HCEC 1CT (cell line): Measurements from ENCODE around the gene ACAT1.
"Not testable (repeated sequence)": the region's sequence is repeated elsewhere in the genome, so short reads cannot be mapped to it uniquely, and the experiment has no call there.

Source experiments
- DNase-seq: peaks from one replicate; pipeline ENCODE4 v3.0.0-alpha.2; 2017

Gene ACAT1

DNA sequence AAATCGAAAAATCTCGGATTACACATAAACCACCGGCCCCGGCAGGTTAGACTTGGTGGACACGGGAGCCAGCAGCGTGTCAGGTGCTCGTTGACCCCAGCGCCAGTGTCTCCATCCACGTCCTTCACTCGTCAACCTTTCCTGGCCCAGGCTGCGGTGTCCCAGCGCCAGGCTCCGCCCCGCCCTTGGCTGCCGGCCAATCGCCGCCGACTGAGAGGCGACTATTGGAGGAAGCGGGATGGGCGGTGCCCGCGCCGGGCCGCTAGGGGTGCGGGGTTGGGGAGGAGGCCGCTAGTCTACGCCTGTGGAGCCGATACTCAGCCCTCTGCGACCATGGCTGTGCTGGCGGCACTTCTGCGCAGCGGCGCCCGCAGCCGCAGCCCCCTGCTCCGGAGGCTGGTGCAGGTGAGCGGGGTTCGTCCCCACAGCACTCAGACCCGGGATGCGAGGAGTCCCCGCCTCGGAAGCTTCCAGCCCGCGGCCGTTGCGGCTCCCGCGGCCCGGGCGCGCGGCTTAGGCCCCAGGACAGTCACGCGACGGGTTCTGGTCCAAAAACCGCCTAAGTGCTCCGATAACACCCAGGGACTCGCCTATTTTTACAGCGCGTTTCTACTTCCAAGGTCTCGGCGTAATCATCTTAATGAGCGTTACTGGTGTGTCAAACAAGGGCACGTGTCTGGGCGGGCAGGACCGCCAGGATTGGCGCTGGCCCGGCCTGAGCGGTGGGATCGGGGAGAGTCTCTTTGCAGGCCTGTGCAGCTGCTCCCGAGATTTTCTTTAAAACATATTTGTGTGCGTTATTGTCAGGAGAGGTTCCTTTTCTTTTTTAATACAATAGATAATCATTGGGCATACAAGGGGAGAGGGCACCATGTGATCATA, at the start of gene ACAT1:
Gene ACAT1 (plus strand): TSS at position 294 of the 882 bp plus-strand sequence. CDS start 40 bp downstream, at position 334.
- peak; percentile 83 for DNase-seq

DNA sequence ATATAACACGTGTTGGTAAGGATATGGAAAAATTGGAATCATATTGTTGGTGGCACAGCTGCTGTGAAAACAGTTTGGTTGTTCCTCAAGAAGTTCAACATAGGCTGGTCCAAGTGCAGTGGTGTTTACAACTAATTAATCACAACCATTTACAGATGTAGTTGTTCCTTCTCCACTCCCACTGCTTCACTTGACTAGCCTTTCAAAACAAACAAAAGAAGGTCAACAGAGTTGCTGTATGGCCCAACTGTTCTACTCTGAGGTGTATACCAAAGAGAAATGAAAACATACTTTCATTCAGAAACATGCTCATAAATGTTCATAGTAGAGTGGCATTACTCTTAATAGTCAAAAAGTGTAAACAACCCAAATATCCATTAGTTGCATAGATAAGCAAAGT, 36.6 kb upstream of the ACAT1 start:
- DNase-seq, result no peak

DNA sequence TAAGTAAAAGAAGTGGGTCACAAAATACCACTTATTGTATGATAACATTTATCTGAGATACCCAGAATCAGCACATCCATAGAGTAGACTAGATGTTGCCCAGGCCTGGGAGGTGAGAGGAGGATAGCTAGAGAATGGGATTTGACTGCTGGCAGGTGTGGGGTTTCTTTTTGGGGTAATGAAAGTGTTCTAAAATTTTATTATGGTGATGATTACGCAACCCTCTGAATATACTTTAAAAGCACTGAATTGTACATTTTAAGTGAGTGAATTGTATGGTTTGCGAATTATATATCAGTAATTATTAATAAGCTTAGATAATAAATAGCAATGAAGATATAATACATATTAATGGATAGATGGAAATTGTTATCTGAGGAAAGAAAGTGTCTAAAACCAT, 35.7 kb upstream of the ACAT1 start:
- DNase-seq, result no peak

DNA sequence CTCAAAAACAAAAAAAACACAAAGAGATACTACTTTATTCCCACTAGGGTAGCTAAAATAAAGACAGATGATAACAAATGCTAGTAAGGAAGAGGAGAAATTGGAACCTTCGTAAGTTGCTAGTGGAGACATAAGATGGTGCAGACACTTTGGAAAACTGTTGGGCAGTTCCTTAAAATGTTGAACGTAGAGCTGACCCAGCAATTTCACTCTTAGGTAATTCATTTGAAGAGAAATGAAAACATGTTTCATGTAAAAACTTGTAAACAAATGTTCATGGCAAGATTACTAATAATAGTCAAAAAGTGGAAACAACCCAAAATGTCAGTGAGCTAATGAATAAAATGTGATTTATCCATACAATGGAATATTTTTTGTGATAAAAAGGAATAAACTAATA, 29.2 kb upstream of the ACAT1 start:
- no peak for DNase-seq

DNA sequence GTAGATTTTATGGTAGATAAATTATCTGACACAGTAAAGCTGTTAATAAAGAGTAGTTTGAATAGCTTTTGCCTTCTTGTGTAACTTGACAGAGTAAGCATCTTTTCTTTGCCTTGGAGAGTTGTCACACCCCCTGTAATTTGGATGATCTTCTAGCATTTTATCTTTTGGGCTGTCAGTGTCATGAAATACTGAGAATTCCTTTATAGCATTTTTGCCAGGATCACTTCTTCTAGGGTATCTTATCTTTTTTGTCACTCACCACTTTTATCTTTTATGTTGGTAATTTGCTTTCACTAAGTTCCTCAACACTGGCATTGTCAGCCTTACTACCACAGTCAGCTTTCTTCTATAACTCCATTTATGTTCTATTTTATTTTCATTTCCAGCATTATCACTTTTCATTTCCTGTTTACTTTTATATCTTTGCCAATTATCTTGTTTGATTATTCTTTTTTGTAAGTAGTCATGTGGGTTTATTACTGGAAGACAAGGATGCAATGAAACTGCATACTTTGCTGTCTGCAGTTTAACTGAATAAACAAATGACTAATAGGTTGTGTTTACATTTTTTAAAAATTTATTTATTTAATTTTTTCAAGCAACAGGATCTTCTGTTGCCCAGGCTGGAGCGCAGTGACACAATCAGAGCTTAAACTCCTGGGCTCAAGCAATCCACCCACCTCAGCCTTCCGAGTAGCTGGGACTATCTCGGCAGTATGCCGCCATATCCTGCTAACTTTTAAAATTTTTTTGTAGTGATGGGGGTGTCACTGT, 28.1 kb upstream of the ACAT1 start:
- DNase-seq, result peak; percentile 72

DNA sequence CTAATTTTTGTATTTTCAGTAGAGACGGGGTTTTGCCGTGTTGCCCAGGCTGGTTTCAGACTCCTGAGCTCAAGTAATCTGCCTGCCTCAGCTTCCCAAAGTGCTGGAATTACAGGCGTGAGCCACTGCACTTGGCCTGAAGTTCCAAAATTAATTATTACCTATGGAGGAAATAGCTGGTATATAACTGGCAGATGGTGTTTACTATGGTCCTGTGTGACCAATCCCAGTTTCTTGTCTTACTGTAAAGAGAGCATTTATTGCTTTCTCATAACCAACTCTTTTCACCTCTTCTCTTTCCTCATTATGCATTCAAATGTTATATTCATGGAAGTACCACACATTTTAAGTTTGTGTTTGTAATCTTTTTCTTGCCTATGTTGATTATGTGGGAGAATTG, 24.2 kb upstream of the ACAT1 start:
- DNase-seq, result no peak

DNA sequence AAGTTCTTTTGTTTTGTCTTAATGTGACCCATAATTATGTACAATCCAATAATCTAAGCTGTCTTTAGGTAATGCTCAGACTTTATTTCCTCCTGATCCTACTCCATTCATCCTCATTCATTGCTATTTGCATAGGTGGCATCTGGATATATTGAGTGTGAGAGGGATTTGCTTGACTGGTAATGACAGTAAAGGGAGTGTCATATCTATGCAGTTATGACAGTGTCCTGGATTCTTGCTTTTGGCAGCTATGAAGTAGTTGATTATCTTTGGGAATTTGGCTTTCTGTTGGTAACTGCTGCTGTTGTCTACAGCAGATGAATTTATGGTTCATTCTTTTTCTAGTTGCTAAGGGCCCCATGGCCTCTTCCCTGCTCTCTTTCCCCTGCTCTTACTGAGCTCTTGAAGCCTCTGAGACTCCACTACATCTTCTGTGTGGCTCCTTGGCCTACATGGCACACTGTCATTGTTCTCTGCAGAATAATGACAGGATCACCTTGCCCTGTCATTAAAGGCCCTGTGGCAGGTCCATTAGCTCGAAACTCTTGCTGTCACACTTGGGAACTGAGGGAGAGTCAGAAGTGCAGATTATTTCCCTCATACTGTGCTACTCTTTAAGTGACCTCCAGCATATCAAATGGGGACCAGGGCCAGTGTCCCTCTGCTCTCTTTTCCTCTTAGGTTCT, 20.1 kb upstream of the ACAT1 start:
- DNase-seq, result no peak

DNA sequence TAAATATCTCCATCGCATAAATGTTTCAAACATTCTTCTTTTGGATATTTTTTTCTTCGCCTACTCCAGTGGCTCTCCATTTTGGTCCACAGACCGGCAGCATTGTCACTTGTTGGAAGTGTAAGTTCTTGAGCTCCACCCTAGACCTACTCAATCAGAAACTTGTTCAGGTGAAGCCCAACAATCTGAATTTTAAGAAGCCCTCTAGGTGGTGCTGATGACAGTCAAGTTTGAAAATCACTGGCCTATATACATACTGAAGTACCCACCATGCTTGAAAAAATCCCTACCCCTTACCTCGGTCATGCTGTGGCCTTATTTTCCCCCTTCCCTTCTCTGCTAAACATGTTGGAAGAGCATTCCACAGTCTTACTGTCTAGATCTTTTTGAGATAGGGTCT, 10.2 kb upstream of the ACAT1 start:
- no peak for DNase-seq

DNA sequence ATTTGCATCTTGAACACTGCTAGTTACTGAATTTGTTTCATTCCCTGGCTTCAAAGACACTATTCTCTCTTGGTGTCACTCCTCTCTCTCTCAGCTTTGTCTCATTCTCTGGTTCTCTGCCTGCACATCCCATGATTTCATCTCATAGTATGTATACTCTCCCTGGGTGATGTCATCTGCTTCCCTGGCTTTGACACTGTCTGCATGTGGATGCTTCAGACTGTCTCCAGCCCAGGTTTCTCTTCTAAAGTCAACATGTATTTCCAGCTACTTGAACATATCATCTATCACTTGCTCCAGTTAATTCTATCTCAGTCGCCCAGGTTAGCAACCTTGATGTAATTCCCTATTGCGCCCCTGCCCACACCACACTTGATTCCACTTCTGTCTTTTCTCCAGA, 9.3 kb upstream of the ACAT1 start:
- no peak for DNase-seq

DNA sequence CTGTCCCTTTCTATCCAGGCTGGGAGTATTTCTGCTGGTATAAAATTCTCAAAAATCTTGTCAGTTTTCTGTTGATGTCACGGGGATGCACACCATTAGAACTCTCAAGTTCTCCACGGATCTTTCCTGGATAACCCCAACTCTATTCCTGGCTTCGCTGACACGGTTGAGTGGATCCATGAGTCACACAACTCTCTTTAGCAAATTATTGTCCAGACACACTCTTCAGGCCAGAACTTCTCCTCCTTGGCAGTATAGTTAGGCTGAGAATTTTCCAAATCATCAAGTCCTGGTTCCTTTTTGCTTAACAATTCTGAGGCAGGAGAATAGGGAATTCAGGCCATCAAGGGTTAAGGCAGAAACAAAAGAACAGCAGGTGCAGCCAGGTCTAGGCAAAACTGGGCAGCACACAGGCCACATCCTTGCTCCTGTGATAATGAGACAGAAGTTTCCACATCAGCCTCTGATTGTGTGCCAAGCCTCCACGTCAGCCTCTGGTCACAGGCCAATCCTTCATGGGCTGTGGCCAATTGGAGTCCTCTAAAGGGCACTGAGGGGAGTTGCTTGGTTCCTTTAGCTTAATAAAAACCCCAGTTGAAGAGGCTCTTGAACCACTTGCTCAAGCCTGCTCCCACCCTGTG, 5.7 kb upstream of the ACAT1 start:
- peak; percentile 84 for DNase-seq

DNA sequence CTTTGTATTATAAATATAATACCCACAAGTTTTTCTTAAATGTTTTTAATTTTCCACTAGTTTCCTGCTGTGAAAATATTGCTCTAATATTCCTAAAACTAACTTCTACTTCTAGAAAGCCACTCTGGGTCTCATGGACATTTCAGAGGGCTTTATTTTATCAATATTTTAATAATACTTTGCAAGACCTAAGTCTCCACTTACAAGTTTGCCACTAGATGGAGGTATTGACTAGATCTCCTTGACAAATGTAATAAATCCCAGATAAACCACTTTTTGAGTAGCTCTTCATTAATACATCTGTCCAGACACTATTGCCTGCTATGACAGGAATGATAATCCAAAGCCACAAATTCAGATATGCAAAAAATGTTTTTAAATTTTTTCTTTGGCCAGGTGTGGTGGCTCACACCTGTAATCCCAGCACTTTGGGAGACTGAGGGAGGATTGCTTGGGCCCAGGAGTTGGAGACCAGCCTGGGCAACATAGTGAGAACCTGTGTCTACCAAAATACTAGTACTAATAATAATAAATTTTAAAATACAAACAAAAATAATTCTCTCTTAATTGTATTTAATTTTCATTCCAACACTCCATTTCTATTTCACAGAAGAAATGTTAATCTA, 3.5 kb upstream of the ACAT1 start:
- DNase-seq, result peak; percentile 60

DNA sequence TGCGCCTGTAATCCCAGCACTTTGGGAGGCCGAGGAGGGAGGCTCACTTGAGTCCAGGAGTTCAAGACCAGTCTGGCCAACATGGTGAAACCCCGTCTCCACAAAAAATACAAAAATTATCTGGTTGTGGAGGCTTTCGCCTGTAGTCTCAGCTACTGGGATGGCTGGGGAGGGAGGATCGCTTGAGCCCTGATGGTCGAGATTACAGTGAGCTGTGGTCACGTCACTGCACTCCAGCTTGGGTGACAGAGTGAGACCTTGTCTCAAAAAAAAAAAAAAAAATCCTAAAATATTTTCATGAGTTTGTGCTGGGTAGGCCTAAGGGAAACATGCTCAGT, 462 bp upstream of the ACAT1 start:
- not testable (repeated sequence) for DNase-seq

DNA sequence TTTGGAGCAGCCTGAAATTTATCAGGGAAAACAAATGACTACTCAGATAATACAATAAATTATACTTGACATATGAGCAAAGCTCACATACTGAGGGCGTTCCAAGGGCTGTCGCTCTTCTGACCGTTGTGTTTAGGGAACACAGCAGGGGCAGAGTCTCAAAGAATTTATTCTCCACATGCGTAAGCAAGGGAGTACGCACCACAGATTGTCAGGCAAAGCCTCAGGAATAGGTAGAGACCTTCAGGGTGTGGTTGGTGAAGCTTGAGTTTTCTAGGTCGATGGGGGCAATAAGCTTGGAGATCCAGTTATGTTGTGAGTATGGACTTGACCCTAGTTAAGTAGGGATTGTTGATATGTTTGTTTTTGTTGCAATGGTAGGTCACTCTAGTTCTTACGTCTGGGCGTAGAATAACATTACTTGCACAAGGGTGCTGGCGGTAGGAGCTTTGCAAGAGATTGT, 830 bp downstream of the ACAT1 start:
- DNase-seq, result peak; percentile 18

DNA sequence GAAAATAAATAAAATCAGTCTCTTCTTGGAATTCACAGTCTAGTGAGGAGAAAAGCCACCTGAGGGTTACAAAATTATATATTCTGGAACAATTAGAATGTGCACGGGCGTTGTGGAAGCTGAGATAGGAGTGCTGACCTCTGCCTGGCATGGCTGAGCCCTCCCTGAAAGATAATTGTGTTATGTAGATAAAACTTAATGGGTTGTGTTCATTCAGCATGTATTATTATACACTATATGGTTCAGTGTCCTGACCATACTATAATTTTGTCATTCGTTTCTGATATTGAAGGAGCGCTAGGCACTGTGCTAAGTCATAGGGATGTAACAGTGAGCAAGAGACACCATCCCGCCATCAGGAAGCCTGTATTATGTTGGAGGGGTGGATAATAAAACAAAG, 3.7 kb downstream of the ACAT1 start:
- DNase-seq, result no peak

DNA sequence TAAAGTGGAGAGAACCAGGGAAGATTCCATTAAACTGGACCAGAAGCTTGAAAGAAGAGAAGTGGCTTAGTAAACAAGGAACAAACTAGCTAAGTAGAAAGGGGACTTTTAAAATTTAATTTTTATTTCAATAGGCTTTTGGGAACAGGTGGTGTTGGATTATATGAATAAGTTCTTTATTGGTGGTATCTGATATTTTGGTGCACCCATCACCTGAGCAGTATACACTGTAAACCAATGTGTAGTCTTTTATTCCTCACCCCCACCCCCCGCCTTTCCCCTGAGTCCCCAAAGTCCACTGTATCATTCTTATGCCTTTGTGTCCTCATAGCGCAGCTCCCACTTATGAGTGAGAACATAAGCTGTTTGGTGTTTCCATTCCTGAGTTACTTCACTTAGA, 7.4 kb downstream of the ACAT1 start:
- DNase-seq, result no peak

DNA sequence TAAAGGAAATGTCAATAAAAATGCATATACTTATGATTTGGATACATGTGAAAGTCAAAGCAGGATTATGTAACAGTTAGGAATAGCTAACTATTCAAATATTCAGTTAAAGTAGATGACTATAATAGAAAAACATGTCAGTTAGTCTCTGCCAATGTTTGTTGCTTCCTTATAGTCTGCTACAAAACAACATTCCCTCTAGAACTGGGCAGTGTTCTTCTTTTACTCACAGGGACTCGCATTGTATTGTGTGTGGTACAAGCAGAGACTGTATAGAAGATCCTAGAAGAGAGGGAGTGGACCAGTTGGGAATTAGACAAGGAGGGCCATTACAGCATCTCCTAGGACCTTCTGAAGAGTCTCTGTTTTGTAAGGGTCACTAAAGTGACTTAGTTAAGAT, 10.6 kb downstream of the ACAT1 start:
- no peak for DNase-seq

DNA sequence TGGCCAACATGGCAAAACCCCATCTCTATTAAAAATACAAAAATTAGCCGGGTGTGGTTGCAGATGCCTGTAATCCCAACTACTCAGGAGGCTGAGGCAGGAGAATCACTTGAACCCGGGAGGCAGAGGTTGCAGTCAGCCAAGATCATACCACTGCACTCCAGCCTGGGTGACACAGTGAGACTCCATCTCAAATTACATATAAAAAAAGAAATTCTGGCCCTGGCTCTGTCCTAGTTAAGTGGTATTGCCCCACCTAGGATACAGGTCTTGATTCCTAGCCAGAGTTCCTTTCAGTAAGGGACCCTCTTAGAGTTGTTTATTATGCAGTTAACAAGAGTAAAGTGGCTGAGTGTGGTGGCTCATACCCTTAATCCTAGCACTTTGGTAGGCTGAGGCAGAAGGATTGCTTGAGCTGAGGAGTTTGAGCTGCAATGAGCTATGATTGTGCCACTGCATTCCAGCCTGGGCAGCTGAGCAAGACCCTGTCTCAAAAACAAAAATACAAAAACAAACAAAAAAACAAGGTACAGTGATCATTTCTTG, 11.7 kb downstream of the ACAT1 start:
- not testable (repeated sequence) for DNase-seq

DNA sequence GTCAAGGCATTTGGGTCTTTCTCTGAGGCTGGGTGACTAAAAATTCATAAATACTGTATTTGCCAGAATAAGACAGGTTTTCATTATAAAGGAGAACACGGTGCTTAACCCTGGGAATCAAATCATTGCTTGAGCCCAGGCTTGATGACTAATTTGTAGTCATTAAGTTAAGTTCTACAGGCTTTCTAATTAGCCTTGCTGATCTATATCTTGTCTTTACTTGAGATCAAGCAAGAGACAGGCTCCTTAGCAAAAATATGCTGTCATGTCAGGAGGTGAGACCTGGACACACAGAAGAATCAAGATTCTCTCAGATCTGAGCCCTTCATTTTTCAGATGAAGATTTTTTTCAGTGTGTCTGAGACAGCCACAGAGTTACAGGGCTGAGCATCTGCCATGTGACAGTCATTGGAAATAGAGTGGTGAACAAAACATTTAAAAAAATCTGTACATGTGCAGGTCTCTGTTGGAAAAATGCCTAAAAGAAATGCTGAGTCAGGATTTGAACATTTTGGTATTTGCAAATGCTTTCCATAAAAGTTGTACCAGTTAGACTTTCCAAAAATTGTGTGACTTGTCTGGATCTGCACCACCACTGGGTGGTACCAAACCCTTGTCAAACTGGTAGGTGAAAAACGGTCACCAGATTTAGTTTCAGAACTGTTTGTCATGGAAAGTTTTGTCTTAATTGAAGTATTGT, 14.6 kb downstream of the ACAT1 start:
- no peak for DNase-seq

DNA sequence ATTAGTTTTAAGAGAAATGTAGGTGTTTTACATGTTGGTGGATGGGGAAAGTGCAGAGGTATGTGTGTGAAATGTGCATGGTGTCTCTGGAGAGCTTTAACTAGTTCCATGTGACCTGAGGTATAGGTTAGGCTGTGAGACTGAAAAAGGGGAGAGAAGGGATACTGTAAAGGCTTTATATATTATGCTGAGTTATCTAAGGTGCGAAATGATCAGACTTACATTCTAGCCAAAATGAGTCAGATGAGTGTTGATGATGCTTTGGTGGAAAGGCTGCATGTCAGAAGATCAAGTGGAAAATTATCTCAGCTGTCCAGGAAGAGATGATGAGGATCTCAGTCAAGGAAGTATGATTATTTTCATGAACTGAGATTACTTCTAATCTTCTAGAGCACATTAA, 15.8 kb downstream of the ACAT1 start:
- DNase-seq, result no peak

DNA sequence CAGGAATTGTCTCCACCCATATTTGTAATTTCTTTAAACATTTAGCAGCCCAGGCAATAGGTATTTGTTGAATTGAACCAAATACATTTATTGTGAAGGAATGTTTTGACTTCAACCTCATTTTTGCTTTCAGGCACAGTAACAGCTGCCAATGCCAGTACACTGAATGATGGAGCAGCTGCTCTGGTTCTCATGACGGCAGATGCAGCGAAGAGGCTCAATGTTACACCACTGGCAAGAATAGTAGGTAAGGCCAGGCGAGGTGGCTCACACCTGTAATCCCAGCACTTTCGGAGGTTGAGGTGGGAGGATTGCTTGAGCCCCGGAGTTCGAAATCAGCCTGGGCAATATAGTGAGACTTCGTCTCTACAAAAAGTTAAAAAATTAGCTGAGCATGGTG, 20.9 kb downstream of the ACAT1 start:
- DNase-seq, result no peak

DNA sequence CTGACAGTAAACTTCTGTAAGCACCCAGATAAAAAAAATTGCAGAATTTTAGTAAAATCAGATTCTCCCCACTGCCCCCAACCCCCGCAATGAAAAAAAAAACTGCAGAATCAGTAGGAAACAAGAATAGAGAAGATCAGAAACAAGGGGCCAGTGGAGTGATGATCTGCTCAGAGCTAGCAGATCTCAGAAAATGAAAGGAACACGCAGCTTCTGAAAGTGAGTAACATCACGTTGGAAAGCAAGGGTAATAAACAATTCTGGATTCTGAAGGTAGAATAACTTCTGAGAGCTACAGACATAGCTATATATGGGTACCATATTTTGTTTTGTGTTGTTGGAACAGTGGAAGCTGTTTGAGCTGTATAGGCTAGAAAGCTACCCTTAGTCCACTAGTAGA, 23.2 kb downstream of the ACAT1 start:
- DNase-seq, result no peak

DNA sequence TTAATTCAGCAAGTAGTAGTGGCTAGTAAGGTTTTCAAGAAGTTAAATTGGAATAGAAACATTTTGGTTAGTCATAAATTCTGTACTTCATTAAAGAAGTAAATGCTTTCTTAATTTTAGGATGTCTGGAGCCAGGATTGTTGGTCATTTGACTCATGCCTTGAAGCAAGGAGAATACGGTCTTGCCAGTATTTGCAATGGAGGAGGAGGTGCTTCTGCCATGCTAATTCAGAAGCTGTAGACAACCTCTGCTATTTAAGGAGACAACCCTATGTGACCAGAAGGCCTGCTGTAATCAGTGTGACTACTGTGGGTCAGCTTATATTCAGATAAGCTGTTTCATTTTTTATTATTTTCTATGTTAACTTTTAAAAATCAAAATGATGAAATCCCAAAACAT, 25.8 kb downstream of the ACAT1 start:
- DNase-seq, result no peak
